Hematopoietic multipotent progenitor cell treated with erythropoietin and hydrocortisone succinate and interleukin-3 and kit ligand, for 17 days (in vitro differentiated cells): ENCODE data around the gene CCDC85C.

Experiments
- DNase-seq: peaks from one replicate; pipeline ENCODE4 v3.0.0-alpha.2; 2015; ENCODE audit warnings: low spot score

Gene CCDC85C

DNA sequence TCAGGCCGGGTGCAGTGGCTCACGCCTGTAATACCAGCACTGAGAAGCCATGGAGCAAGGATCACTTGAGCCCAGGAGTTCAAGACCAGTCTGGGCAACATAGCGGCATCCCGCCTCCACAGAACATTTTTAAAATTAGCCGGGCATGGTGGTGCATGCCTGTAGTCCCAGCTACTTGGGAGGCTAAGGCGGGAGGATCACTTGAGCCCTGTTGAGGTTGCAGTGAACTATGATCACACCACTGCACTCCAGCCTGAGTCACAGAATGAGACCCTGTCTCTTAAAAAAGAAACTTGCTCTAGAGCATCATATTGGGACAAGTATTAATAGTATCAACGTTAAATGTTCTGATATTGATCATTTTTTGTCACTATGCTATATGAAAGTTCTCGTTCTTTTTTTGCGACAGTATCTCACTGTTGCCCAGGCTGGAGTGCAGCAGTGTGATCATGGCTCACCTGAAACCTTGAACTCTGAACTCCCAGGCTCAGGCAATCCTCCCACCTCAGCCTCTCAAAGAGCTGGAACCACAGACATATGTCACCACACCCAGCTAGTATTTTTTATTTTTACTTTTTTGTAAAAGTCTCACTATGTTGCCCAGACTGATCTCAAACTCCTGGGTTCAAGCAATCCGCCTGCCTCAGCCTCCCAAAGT is 47.7 kb downstream of the CCDC85C start:
- DNase-seq, result no peak

DNA sequence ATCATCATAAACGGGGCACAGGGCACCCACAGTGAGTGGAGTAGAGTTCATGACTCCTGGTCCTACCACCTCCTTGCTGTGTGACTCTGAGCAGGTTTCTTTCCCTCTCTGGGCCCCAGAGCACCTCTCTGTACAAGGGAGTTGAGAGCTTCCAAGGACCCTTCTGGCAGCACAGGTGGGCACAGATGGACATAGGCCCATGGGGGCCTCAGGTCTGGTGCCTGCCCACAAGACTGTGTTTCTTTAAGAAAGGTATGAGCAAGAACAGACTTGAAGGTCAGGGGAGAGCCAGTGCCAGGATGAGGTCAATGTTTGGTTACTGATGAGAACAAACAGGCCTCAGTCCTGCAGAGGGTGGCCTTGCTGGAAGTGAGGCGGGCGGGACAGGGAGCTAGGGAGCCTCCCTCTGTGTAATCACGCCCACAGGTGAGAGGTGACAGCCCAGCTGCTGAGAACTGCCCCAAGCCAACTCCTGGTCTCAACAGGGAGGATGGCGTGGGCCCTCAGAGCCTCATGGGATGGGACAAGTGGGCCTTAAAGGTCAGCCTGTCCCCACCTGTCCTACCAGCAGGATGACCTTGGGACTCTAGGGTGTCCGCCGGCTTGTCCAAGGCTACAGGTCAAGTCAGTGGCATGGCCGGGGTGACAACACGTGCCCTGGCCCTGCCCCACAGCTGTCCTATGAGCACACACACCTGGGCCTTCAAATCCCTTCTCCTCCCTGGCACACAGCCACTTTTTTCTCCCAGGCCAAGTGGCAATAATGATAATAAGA is 49.1 kb downstream of the CCDC85C start:
- no peak for DNase-seq

- DNase-seq, result no peak
These were observed 49.8 kb downstream of the CCDC85C start for GRCh38 chr14:99554184-99554583.

DNA sequence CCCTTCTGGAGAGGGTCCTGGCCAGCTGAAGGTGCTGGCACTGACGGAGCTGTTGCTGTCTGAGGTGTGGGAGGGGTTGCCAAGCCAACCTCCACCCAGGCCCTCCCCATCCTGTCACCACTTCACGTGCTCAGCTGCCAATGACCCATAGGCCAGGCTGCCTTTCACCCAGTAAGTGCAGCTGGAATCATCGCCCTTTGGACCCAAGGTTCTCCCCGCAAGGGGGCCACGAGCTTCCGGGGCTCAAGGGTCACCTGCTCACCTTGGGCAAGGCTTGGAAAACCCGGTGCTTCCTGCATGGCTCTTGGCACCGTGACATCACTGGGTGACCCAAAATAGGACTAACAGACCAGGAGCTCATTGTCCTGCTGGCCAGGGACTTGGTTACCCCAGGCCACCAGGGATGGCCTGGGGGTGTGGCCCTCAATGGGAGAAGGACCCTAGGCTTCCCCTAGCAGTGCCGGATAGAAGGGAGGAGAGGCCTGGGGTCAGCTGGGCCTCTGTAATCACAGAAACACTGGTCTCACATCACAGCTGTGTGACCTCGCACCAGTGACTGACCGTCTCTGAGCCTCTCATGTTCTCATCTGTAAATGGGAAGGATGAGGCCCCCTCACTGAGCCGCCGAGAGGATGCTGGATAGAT is 51.3 kb downstream of the CCDC85C start:
- DNase-seq, result no peak

GRCh38 chr14:99552021-99552553 is 51.9 kb downstream of the CCDC85C start:
- no peak for DNase-seq

DNA sequence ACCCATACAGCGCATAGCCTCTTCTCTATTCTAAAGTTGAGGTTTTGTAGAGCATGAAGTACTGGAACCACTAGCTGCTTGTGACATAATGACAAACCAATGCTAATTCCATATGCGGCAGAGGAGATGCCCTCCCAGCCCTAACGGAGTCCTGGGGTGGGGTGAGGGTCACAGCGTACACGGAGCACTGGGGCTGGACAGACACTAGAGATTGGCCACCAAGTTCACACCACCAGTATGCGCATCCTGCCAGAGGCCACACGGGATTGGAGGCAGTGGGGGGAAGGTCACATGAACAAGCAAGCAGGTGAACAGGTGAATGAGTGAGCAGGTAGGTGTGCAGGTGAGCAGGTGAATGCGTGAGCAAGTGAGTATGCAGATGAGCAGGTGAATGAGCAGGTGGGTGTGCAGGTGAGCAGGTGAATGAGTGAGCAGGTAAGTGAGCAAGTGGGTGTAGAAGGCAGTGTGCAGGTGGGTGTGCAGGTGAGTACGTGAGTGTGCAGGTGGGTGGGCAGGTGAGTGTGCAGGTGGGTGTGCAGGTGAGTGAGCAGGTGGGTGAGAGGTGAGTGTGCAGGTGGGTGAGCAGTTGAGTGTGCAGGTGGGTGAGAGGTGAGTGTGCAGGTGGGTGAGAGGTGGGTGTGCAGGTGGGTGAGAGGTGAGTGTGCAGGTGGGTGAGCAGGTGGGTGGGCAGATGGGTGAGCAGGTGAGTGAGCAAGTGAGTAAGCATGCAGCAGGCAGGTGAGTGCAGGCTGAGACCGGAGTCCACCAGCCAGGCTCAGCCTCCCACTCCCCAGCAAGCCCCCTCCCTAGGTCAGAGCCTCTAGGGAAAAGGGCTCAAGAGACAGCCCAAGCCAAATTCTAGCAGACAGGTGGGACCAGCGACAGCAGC is 52.7 kb downstream of the CCDC85C start:
- no peak for DNase-seq

DNA sequence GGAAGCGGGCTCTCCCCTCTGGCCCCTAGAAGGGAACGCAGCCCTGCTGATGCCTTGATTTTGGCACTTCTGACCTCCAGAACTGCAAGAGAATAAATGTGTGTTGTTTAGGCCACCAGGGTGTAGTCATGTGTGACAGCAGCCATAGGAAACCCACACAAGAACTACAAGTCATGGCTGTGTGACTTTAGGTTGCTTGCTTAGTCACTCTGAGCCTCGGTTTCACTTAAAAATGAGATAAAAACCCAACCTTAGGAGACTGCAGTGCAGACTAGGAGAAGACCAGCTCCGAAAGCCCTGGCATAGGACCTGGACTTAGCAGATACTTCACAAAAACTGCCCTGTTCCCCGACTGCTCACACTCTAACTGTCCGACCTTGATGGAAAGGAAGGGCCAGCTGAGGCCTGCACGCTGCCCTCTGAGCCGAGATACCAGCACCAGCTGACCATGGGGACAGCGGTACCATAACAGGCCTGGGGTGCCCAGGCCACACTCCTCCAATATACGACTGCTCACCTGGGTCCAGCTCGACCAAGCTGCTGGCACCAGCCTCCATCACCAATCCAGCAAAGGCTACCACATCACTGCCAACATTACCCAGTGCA is 53.5 kb downstream of the CCDC85C start:
- DNase-seq, result no peak

DNA sequence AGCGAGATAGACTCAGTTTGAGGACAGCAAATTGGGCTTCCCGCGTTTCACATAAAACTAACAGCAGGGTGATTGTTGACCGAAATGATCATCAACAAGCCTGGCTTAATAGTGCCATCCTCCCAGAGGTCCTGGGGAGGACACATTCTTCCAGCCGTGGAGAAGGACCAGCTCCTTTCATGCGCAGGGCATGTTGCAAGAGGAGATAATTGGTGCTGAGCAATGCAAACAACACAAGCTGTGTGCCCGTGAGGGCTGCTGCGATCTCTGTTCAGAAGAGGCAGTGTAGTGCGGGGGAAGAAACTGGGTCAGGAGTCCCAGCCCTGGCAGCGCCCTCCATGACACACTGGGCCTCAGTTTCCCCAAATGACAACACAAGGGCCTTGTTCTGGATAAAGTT is 54.3 kb downstream of the CCDC85C start:
- no peak for DNase-seq

- no peak for DNase-seq
These were observed 55.0 kb downstream of the CCDC85C start for GRCh38 chr14:99548871-99549515.

GRCh38 chr14:99548255-99548654 is 55.8 kb downstream of the CCDC85C start:
- no peak for DNase-seq

GRCh38 chr14:99546234-99546879 is 57.6 kb downstream of the CCDC85C start:
- DNase-seq, result no peak

DNA sequence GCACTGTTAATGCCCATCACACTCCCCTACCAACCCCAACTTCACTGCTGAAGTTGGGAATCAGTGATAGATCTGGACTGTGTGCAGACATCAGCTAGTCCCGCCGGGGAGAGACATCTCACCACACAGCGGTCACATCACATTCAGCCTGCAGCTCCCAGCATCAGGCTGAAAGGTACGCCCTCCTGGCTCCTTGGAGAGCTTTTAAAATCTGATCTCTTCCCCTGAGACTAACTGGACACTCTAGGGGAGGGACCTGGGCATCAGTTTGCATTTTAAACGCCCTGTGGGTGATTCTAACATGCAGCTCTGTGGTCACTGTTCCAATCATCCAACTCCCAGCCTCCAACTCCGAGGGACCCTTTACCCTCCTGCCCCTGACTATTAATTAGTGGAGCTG is 58.4 kb downstream of the CCDC85C start:
- DNase-seq, result no peak

DNA sequence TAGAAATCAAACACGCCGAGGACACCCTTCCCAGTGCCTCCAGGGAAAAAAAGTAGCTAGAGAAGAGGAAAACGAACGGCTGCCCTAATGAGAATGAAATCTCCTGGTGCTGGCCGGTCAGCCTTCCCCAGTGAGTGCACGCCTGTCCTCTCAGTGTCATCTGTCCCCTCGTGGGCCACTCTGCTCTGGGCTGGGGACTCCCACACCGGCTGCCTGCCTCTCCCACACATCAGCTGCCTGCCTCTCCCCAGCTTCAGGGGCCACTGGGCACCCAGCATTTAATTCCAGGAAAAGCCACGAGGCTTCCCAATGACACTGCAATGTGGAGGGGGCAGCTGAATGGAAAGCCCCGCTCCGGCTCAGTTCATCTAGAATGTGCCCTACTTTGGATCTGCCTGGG is 59.0 kb downstream of the CCDC85C start:
- no peak for DNase-seq

DNA sequence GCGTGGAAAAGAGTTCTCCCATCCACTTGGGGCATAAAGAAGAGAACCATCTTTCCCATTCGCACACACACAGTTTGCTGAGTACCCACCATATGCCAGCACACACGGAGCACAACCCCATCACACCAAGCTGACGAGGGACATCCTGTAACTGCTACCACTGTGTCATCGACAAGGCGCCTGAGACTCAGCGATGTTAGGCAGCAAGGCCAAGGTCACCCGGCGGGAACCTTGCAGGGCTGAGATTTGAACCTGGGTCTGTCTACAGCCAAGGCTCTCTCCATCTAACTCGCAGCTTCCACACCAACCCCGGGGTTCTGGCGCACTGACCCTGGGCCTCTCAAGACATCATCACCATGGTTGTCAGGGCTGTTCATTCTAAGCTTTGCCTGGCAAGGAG is 60.0 kb downstream of the CCDC85C start:
- no peak for DNase-seq

GRCh38 chr14:99543370-99543769 is 60.6 kb downstream of the CCDC85C start:
- DNase-seq, result no peak

DNA sequence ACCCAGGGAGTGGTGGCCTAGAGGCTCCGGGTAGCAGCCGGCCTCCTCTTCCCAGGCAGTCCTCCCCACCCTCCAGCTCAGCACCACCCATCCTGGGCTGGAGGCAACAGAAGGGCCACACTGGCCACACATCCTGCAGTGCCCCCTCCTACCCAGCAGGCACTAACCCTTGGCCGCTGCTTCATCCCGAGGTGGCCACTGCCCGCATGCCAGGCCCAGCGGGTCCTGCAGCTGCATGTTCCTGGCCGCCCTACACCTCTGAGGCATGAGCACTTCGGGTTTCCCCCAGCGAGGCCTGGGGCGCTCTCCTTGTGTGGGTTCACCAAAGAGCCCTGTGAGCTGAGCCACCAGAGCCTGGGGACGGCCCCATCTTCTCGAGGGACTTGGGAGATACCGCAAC is 61.4 kb downstream of the CCDC85C start:
- DNase-seq, result no peak

GRCh38 chr14:99541677-99542470 is 62.1 kb downstream of the CCDC85C start:
- no peak for DNase-seq

- no peak for DNase-seq
These were observed 62.8 kb downstream of the CCDC85C start for GRCh38 chr14:99541211-99541610.

DNA sequence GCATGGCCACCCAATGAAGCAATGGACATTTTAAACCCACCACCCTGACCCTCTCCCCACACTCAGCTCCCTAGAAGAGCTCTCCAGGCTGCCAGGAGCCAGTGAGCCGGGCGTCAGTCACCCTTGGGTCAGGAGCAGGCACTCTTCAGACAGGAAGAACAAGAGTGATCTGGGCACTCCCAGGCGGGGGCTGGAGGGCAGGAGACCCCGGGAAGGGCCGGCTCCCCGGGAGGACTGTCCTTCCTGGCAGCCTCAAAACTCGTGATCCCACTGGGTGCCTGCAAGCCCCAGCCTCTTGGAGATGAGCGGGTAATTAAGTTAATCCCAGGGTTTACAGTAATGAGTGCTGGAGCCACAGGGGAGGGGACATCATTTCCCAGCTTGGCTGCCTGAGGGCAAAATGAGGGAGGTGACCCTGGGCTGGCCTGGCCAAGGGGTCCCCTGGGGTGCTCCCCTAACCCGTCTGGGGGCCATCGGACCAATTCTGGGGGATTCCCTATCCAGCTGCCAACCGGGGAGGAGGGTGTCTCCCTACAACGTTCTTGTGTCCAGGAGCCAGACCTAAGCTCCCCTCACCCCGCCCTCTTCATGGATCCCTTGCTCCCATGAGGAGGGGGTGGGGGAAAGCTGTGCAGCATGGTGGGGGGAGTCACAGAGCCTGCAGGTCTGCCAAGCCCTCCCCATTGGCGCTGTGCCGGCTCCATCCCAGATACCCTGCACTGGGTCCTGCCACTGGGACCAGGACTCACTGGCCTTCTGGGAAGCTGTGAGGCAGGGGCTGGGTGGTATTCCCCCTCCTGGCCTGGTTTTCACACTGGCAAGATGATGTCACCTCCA is 63.6 kb downstream of the CCDC85C start:
- no peak for DNase-seq
